ENCODE measurements around the gene PPP1R13L.
A peak's percentile ranks its signal among the peaks of the same experiment; 100 is the strongest.

GRCh38 chr19:45444318-45445041, 39.6 kb upstream of the PPP1R13L start:
- TF ChIP-seq POLR2AphosphoS5 (IDR thresholded peaks at IDR 0.05) = peak; percentile 60 to 83 (median 79)
- TF ChIP-seq CTCF (IDR thresholded peaks at IDR 0.05 in 8 of 11, conservative IDR thresholded peaks at IDR 0.05 in 3 of 11) = no peak
- no peak for TF ChIP-seq POLR2A (IDR thresholded peaks at IDR 0.05)

Measured in spleen (tissue), 7 donors.